HG02943 (cell line): Measurements from ENCODE around the gene JAM2.
"Not testable (repeated sequence)": the region's sequence is repeated elsewhere in the genome, so short reads cannot be mapped to it uniquely, and the experiment has no call there.

ENCODE experiments used
- ATAC-seq: cut with Tn5 transposase; IDR thresholded peaks from one replicate; pipeline ENCODE4 v1.9.1; 2021; ENCODE audit warnings: mild to moderate bottlenecking, low read depth, moderate library complexity; ENCODE audit not compliant: unreplicated experiment

JAM2 gene

DNA sequence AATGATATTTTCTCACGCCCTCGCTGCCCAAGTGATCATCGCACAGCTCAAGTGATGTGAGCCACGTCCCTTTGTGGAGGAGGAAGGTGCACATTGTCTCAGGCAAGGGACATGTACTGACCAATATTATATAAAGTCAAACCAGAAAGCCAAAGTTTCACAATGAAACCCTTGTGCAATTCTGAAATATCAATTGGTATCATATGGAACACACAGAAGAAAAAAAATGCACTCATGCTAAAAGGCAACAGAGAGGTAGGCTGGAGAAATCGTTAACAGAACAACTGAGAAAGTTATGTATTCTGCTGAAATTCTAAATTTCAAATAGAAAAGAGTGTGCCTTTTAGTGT is 1.9 kb downstream of the JAM2 start:
- no peak for ATAC-seq

DNA sequence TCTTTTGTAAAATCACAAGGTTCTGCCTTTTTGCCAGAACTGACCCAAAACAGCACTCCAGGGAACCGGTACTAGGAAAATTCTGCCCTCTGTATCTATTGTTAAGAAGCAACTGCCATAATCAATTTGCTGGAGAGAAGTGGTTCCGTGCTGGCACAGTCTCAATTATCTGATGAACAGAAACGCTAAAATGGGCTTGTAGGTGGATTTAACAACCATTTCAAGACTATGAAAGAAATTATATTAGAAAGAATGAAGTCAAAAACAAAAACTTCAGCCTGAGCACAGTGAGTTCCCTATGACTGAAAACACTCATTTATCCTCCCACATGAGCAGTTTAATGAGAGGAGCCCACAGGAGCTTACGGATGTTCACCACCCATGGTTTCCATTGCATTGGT is 4.4 kb downstream of the JAM2 start:
- ATAC-seq, result no peak

DNA sequence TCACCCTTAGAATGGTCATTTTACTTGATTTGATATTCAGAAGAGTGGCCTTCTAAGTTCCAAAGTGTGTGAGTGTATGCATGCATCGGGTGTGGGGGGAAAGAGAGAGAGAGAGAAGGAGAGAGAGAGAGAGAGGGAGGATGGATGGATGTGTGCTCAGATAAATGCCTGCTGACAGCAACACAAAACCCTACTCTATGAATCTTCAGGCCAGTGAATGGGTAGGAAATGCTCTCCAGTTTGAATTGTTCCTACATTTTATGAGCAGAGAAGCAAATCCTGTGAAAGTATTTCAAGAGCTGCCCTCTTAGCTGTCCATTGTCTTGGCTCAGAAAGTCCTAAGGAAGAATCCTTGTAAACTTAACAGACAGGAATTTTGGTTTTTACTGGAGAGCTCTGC is 7.4 kb downstream of the JAM2 start:
- no peak for ATAC-seq

DNA sequence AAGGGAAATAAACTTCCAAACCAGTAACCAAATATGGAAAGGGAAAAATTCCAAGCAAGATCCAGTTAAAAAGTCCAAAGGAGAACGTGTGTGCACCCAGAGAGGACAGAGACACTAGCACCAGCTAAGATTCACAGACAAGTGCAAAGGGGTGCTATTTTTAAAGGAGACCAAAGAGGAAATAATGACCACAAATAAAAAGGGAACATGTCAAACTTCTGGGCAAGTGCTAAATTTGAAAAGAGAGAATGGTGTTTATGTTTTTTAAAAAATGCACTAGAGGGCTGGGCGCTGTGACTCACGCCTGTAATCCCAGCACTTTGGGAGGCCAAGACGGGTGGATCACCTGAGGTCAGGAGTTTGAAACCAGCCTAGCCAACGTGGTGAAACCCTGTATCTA is 8.6 kb downstream of the JAM2 start:
- no peak for ATAC-seq

DNA sequence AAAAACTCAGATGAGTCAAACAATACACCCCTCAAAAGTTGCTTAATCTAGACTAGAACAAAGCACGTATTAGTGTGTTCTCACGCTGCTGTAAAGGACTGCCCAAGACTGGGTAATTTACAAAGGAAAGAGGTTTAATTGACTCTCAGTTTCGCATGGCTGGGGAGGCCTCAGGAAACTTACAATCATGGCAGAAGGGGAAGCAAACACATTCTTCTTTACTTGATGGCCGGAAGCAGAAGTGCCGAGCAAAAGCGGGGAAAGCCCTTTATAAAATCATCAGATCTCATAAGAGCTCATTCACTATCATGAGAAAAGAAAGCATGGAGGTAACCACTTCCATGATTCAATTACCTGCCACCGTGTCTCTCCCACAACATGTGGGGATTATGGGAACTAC is 10.1 kb downstream of the JAM2 start:
- ATAC-seq, result no peak

DNA sequence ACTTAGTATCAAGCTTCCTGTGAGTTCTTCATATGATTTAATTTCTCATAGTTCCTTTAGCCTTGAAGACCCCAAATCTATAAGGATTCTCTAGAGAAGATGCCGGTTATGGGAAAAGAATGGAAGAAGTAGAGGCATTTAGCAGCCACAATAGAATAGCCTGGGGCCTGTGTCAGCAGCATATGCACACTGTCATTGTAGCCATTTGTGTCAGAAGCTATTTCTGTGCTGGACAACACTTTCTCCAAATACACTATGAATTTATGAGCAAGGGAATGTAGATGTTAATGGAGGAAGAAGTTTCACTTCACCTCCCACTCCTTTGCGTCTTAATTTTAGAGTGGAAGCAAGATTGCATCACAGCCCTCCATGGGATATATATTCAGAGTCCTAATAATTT is 17.4 kb downstream of the JAM2 start:
- ATAC-seq, result no peak

DNA sequence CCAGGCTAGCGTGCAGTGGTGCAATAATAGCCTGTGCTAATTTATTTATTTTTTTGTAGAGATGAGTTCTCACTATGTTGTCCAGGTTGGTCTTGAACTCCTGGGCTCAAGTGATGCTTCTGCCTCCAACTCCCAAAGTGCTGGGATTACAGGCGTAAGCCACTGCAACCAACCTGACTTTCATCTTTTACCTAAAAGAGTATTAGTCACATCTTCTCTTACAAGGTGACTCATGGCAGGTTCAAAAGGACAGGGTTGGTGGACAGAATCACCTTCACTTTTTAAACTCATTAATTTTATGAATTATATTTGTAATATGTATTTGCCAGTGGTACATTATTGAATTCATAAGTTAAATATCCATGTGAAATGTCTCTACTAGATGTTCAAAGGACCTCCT is 18.1 kb downstream of the JAM2 start:
- no peak for ATAC-seq

DNA sequence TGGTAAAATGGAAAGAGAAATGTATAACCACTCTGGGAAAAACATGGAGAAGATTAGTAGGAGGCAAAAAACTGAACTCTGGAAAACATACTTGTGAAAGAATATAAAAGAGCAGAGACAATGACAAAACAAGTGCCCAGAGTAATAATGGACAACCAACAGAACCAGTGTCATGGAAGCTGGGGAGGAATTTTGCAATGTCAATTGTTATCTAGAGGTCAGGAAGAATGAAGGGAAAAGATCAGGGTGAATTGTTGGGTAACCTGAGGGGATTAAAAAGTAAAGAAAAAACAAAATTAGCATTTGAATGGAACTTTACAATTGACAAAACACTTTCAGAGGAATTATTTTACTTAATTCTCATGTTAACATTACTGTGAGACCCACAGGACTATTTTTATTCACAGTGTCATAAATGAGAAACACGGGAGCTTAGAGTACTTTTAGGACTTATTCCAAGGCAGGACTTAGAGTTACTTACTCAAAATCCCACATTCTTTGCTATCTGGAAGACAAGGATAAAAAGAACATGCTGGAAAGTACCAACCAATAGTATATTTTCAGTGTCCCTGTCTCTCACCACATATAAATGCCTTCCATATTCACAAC is 19.5 kb downstream of the JAM2 start:
- no peak for ATAC-seq

DNA sequence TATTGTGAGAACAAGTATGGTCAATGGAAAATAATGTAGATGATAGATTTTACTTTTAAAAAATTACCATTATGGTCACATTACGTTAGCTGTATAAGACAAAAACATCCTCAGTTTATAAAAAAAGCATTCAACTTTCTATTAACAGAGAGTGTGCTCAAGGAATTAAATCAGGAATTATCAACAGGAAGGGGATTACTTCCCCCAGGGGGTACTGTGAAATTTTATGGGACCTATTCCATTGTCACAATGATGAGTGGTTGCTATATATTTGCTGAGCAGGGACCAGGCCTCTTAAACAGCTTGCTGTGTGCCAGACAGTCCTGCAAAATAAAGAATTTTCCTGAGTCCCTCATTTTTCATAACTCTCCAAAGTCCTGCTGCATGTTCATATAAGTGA is 21.2 kb downstream of the JAM2 start:
- no peak for ATAC-seq

DNA sequence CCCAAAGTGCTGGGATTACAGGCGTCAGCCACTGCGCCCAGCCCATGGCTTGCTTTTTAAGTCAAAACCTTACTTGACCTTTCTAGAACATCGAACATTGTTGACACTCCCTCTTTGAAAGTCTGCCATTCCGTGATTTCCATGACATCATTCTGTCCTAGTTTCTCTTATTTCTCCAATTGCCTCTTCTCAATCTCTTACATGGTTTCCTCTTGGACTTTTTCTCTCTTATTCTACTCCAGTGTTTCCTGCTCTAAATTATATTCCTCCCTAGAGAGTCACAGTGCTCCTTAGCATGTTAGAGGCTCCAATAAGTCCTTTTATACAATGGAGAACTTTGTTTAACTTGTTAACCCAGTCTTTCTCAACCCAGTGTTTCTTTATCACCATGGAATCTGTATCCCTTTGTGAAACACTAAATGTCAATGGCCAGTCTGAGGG is 25.5 kb downstream of the JAM2 start:
- ATAC-seq, result no peak

DNA sequence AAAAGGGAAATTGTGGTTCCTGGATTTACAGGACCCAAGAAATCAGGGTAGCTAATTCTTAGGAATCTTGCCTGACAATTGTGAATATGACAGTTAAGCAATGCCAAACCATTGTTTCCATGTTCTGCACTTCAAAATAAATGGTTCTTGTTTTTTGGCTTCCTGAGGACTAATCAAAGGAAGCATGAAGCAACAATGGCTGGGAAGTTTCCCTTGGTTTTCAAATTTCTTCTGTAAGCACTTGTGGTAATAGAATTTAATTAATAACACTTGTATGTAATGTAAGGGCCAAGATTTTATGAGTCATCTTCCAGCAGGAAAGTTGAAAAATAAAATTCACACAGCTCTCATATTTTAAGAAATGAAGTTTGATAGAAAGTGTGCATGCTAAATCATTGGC is 31.7 kb downstream of the JAM2 start:
- no peak for ATAC-seq

DNA sequence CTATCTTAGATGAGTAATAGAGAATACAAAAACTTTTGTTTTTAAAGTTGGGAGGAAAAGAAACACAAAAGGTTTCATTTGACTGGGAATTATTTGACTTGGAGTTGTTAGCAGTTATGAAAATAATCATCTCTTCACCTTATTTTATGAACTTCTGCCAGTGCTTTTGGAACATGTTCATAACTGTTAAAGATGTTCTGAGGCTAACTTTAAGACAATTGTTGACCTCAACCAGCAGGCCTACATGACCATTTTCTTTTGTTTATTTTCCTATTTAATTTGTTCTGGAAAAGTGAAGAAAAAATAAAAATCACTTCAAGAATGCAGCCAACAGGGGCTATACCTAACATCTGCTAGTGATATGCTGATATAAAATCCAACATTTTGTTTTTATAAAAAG is 37.4 kb downstream of the JAM2 start:
- no peak for ATAC-seq

DNA sequence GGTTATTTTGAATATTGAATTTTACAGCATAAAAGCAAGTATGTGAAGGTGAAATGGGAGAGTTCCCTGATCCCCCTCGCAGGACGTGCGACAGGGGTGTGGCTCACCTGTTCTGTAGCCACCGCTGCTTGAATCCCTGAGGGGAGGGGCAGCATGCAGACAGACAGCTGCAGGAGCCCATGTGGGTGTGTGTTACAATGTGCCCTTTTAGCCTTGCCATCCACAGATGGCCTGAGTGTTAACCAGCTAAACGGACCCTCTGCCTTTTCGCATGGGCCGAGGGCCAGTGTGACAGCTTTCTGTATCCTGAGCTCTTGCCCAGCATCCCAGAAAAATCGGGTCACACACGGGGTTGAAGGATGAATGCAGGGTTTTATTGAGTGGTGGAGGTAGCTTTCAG is 43.3 kb downstream of the JAM2 start:
- no peak for ATAC-seq

DNA sequence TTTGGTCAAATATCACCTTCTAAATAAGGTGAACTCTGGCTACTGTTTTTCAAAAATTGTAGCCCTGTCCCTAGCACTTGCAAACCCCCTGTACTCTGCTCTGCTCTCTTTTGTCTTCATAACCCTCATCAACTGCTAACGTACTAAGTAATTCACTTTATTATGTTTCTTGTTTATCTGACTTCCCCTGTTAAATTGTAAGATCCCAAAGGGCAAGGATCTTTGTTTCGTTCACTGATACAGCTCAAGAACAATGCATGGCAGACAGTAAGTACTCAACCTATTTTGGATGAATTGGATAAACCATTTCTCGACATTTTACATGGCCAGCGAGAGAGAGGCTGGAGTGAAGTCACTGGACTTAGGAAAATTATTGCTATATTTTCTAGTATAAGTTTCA is 48.7 kb downstream of the JAM2 start:
- no peak for ATAC-seq

DNA sequence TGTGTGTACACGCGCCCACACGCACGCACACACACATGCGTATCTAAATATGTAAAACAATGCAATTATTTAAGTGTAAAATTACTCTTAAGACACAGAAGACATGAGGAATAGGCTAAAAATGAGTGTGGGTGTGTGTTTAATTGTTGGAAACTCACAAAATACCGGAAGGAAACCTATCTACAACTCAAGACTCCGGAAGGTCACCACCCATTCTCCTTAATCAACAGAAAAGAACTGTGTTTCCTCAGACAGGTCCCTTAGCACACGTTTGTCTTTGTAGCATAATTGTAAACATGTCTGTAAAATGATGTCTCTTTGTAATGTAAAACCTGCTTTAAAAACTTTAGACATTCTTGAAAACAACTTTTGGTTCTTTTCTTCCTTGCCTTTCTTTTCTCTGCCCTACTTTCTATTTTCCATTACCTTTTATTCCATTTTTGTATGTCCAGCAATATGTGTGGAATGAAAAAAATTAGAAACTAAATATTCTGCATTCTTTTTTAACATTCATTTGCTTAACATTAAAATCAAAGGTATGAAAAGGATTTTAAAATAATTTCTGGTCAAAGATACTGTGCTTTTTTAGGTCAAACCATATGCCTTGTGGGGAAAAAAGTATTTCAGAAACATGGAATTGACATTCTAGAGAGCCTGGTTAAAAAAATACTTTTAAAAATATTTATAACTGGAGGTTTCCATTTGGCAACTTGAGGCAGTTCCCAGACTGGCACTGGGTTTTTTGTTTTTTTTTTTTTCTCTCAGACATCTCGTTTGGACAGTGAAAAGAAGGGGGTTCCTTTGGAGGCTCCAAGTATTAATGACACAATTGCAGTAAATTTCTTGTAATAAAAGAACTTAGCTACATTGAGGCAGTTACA is 49.5 kb downstream of the JAM2 start:
- ATAC-seq, result no peak

DNA sequence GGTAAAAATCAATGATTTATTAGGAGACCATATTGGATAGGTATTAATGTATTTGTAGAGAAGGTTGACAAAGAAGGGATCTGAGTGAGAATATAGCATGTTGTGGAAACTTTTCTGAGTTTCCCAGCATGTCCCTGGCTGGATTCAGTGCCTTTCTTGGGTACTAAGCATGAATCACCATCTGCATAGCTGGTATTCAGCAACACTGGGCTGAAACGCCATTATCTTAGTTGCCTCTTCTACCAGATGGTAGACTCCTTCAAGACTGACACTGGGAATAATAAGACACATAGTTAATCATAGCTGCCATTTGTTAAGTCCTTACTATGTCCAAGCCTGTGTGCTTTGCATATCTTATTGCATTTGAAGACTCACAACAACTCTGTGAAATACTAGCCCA is 50.2 kb downstream of the JAM2 start:
- ATAC-seq, result no peak

DNA sequence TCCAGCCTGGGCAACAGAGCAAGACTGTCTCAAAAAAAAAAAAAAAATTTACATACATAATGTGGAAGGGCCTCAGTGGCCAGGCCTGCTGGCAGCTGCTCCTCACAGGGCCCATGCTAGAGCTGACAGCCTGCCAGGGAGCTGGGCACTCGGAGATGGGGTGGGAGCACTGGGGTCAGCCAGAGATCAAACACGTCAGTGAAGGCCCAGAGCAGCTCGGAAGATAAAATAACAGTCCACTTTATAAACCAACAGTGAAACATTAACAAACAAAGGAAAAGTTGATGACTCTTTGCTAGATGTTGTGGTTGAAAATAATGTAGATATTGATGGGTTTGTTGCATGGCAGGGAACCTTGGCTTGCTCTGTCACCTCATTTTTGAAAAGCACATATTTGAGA is 52.9 kb downstream of the JAM2 start:
- ATAC-seq, result no peak

DNA sequence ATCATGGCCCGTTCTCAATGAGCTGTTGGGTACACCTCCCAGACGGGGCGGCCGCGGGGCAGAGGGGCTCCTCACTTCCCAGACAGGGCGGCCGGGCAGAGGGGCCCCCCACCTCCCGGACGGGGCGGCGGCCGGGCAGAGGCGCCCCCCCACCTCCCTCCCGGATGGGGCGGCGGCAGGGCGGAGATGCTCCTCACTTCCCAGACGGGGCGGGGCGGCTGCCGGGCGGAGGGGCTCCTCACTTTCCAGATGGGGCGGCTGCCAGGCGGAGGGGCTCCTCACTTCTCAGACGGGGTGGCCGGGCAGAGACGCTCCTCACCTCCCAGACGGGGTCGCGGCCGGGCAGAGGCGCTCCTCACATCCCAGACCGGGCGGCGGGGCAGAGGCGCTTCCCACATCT is 56.4 kb downstream of the JAM2 start:
- ATAC-seq, result not testable (repeated sequence)

DNA sequence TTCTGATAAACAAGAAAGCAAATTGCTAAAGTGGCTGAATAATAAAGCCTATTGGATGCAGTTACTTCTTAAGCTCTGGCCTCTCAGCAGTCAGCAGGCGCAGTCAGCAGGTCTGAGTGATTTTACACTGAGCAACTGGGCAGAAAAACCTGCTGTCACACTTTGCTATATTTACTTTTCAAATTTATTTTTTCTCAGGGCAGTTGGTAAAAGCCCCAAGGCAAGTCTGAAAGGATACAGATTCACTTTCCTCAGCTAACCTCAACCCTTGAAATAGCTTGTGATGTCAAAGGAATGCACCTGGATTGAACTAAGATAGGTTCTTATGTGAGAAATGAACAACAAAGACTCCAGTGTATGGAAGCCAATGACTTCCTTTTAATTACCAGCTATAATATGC is 61.7 kb downstream of the JAM2 start:
- no peak for ATAC-seq

DNA sequence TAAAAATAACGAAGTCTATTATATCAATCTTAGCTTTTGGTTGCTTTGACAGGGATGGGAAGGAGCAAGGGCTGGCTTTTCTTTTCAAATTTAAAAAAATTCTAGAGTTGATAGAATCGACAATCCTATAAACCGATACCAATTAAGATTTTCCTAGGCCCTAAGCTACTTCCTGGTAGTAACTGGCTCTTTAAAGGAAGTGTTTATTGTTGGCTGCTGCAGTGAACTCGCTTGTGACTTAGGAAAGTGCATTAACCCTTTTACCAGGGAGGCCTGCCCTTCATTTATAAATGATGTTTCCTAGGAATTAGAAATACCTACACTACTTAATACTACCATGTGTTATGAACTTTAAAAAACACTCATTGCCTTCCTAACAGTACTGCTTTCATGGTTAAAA is 62.5 kb downstream of the JAM2 start:
- no peak for ATAC-seq

DNA sequence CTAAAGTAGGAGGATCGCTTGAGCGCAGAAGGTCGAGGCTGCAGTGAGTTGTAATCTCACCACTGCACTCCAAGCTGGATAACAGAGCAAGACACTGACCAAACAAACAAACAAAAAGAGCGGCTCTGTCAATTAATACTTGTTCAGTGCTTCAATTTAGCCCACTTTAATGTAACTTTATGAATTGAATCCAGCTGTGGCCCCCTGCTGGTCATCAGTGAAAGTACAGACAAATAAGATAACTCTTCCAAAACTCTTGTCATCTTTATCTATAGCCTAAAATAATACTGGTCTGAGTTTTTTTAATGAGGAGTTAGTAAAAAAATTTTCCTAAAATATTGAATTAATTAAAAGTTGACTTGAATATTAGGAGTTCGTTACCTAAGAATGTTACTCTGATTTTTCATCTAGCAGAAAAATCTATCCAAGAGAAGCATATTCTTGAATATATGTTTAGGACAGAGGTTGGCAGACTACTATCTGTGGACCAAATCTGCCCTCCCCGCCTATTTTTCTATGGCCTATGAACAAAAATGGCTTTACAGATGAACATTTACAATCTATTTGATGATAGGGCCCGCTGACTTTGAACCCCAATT is 69.5 kb downstream of the JAM2 start:
- no peak for ATAC-seq

DNA sequence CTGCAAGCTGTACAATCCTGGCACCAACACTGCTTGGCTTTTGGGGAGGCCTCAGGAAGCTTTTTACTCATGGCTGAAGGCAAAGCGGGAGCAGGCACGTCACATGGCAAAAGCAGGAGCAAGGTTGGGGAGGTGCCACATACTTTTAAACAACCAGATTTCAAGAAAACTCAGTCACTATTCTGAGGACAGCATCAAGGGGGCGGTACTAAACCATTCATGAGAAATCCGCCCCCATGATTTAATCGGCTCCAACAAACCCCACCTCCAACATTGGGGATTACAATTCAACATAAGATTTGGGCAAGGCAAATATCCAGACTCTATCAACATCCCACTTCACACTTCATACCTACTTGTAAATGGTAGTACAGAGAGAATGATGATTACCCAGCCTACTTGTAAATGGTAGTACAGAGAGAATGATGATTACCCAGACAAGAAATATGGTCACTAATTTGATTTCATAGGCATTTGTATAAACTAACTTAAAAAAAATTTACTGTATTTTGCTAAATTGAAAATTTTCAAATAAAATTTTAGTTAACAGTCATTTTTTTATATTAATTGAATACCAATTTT is 70.7 kb downstream of the JAM2 start:
- ATAC-seq, result no peak
